Spleen (tissue), 7 donors: ENCODE results near the gene UBQLN1.

ENCODE experiments used
- CTCF ChIP-seq, 11 experiments: fragments of 200-600 bp in 7 of 11; fragments of 450-650 bp in 4 of 11; sonication (generic) in 4 of 11; IDR thresholded peaks in 8 of 11; conservative IDR thresholded peaks in 3 of 11; 1 replicate in 7 of 11; 2 replicates in 4 of 11; pipeline versions ENCODE4 v1.4.0 to v1.8.0; 2016 to 2021; ENCODE audit warnings: antibody characterized with exemption in 11 of 11, inconsistent platforms in 4 of 11, mild to moderate bottlenecking in 1 of 11
- POLR2A ChIP-seq, 3 donors: fragments of 450-650 bp; IDR thresholded peaks; one replicate each; pipeline ENCODE4 v1.5.1; 2017; ENCODE audit warnings: antibody characterized with exemption in 3 of 3, mild to moderate bottlenecking in 1 of 3
- POLR2AphosphoS5 ChIP-seq, 3 donors: sonication (generic); formaldehyde crosslinking; IDR thresholded peaks; one replicate each; pipeline ENCODE4 v1.5.1; 2017; ENCODE audit warnings: antibody characterized with exemption in 3 of 3
- donor health status: DM: no; HTN: no; CAD: no; lungs with moderate emphysema.
- donor health status: DM: no; HTN: no; CAD: no.
- donor health status: DM: no; HTN: no; CAD: no.

- TF ChIP-seq POLR2A (IDR thresholded peaks at IDR 0.05) = no peak
- no peak for TF ChIP-seq CTCF (IDR thresholded peaks at IDR 0.05 in 8 of 11, conservative IDR thresholded peaks at IDR 0.05 in 3 of 11)
- no peak for TF ChIP-seq POLR2AphosphoS5 (IDR thresholded peaks at IDR 0.05)
These were observed 6.5 kb downstream of the UBQLN1 start for GRCh38 chr9:83701286-83701685.
